ENCODE data around the gene TTC39C.

Gene TTC39C

GRCh38 chr18:24090876-24091275 is 76.3 kb downstream of the TTC39C start:
- Mint-ChIP-seq H3K27me3 (no peaks in the 10 kb centered on the region), H3K4me3 (no peak overlapping the region), H3K27ac (no peak overlapping the region), H3K4me1 (ENCODE audit: low read depth) (peaks cover 34% of the 10 kb centered on the region), H3K9me3 (no peaks in the 10 kb centered on the region), H3K36me3 (ENCODE audit: low read depth) (peaks cover 83% of the 10 kb centered on the region)
- DNase-seq = no peak

GRCh38 chr18:24094561-24094960 is 80.0 kb downstream of the TTC39C start:
- H3K4me3 Mint-ChIP-seq = no peak overlapping the region
- DNase-seq = no peak
- no peak overlapping the region for H3K27ac Mint-ChIP-seq

GRCh38 chr18:24095976-24096375 is 81.4 kb downstream of the TTC39C start:
- no peak overlapping the region for H3K4me3 Mint-ChIP-seq
- no peak for DNase-seq
- H3K4me1 Mint-ChIP-seq (ENCODE audit: low read depth) = peaks cover 20% of the 10 kb centered on the region
- no peak overlapping the region for H3K27ac Mint-ChIP-seq
- H3K27me3 Mint-ChIP-seq = no peaks in the 10 kb centered on the region
- H3K9me3 Mint-ChIP-seq = peaks cover 4% of the 10 kb centered on the region
- peaks cover 69% of the 10 kb centered on the region for H3K36me3 Mint-ChIP-seq (ENCODE audit: low read depth)

More at GRCh38 chr18:24094561-24094960, 80.0 kb downstream of the TTC39C start:
- Mint-ChIP-seq H3K27me3 (no peaks in the 10 kb centered on the region), H3K36me3 (ENCODE audit: low read depth) (peaks cover 66% of the 10 kb centered on the region), H3K4me1 (ENCODE audit: low read depth) (peaks cover 20% of the 10 kb centered on the region), H3K9me3 (peaks cover 4% of the 10 kb centered on the region)

GRCh38 chr18:24103320-24104021 is 88.9 kb downstream of the TTC39C start:
- no peak for DNase-seq
- Mint-ChIP-seq H3K4me3 (no peak overlapping the region), H3K27me3 (no peaks in the 10 kb centered on the region), H3K9me3 (no peaks in the 10 kb centered on the region), H3K27ac (peak overlapping the region; percentile 5), H3K4me1 (ENCODE audit: low read depth) (peaks cover 16% of the 10 kb centered on the region), H3K36me3 (ENCODE audit: low read depth) (peaks cover 63% of the 10 kb centered on the region)

GRCh38 chr18:24104486-24104885 is 89.9 kb downstream of the TTC39C start:
- Mint-ChIP-seq H3K27ac (peak overlapping the region; percentile 31), H3K4me3 (no peak overlapping the region), H3K4me1 (ENCODE audit: low read depth) (peaks cover 16% of the 10 kb centered on the region), H3K36me3 (ENCODE audit: low read depth) (peaks cover 66% of the 10 kb centered on the region), H3K9me3 (no peaks in the 10 kb centered on the region), H3K27me3 (no peaks in the 10 kb centered on the region)
- DNase-seq = no peak

GRCh38 chr18:24108641-24109040 is 94.1 kb downstream of the TTC39C start:
- Mint-ChIP-seq H3K4me3 (no peak overlapping the region), H3K36me3 (ENCODE audit: low read depth) (peaks cover 45% of the 10 kb centered on the region), H3K4me1 (ENCODE audit: low read depth) (peaks cover 22% of the 10 kb centered on the region), H3K27me3 (no peaks in the 10 kb centered on the region), H3K27ac (no peak overlapping the region), H3K9me3 (no peaks in the 10 kb centered on the region)
- DNase-seq = no peak

- Mint-ChIP-seq H3K36me3 (ENCODE audit: low read depth) (peaks cover 52% of the 10 kb centered on the region), H3K9me3 (no peaks in the 10 kb centered on the region), H3K4me3 (no peak overlapping the region)
Observed at GRCh38 chr18:24111936-24112335, 97.4 kb downstream of the TTC39C start.

GRCh38 chr18:24112464-24112863 is 97.9 kb downstream of the TTC39C start:
- Mint-ChIP-seq H3K36me3 (ENCODE audit: low read depth) (peaks cover 50% of the 10 kb centered on the region), H3K4me3 (no peak overlapping the region), H3K9me3 (no peaks in the 10 kb centered on the region), H3K27ac (peak overlapping the region; percentile 23), H3K27me3 (no peaks in the 10 kb centered on the region), H3K4me1 (ENCODE audit: low read depth) (peaks cover 40% of the 10 kb centered on the region)
- no peak for DNase-seq

More at GRCh38 chr18:24111936-24112335, 97.4 kb downstream of the TTC39C start:
- Mint-ChIP-seq H3K27ac (no peak overlapping the region), H3K4me1 (ENCODE audit: low read depth) (peaks cover 40% of the 10 kb centered on the region), H3K27me3 (no peaks in the 10 kb centered on the region)
- DNase-seq = no peak

- H3K4me3 Mint-ChIP-seq = no peak overlapping the region
- H3K27me3 Mint-ChIP-seq = no peaks in the 10 kb centered on the region
- no peak for DNase-seq
- H3K9me3 Mint-ChIP-seq = no peaks in the 10 kb centered on the region
- peaks cover 40% of the 10 kb centered on the region for H3K4me1 Mint-ChIP-seq (ENCODE audit: low read depth)
- peak overlapping the region; percentile 65 for H3K27ac Mint-ChIP-seq
- peaks cover 51% of the 10 kb centered on the region for H3K36me3 Mint-ChIP-seq (ENCODE audit: low read depth)
Observed at GRCh38 chr18:24112874-24113615, 98.5 kb downstream of the TTC39C start.

- Mint-ChIP-seq H3K4me1 (ENCODE audit: low read depth) (peaks cover 40% of the 10 kb centered on the region), H3K27me3 (no peaks in the 10 kb centered on the region), H3K9me3 (no peaks in the 10 kb centered on the region), H3K27ac (peak overlapping the region; percentile 72), H3K36me3 (ENCODE audit: low read depth) (peaks cover 64% of the 10 kb centered on the region), H3K4me3 (no peak overlapping the region)
- no peak for DNase-seq
Observed at GRCh38 chr18:24114924-24115549, 100.5 kb downstream of the TTC39C start.

GRCh38 chr18:24115628-24116027 is 101.1 kb downstream of the TTC39C start:
- peak overlapping the region; percentile 72 for H3K27ac Mint-ChIP-seq
- no peaks in the 10 kb centered on the region for H3K27me3 Mint-ChIP-seq
- no peaks in the 10 kb centered on the region for H3K9me3 Mint-ChIP-seq
- peaks cover 69% of the 10 kb centered on the region for H3K36me3 Mint-ChIP-seq (ENCODE audit: low read depth)
- peaks cover 40% of the 10 kb centered on the region for H3K4me1 Mint-ChIP-seq (ENCODE audit: low read depth)
- H3K4me3 Mint-ChIP-seq = no peak overlapping the region
- DNase-seq = no peak

- H3K27me3 Mint-ChIP-seq = no peaks in the 10 kb centered on the region
- H3K9me3 Mint-ChIP-seq = no peaks in the 10 kb centered on the region
- peak; percentile 79 for DNase-seq
- no peak overlapping the region for H3K27ac Mint-ChIP-seq
- no peak overlapping the region for H3K4me3 Mint-ChIP-seq
- H3K36me3 Mint-ChIP-seq (ENCODE audit: low read depth) = peaks cover 85% of the 10 kb centered on the region
- peaks cover 21% of the 10 kb centered on the region for H3K4me1 Mint-ChIP-seq (ENCODE audit: low read depth)
Observed at GRCh38 chr18:24118750-24119577, 104.4 kb downstream of the TTC39C start.

- Mint-ChIP-seq H3K27ac (no peak overlapping the region), H3K4me3 (no peak overlapping the region), H3K9me3 (no peaks in the 10 kb centered on the region), H3K4me1 (ENCODE audit: low read depth) (peaks cover 4% of the 10 kb centered on the region), H3K36me3 (ENCODE audit: low read depth) (peaks cover 85% of the 10 kb centered on the region), H3K27me3 (no peaks in the 10 kb centered on the region)
- no peak for DNase-seq
Observed at GRCh38 chr18:24120676-24121075, 106.1 kb downstream of the TTC39C start.

GRCh38 chr18:24121625-24122024 is 107.1 kb downstream of the TTC39C start:
- no peak overlapping the region for H3K27ac Mint-ChIP-seq
- DNase-seq = no peak
- H3K36me3 Mint-ChIP-seq (ENCODE audit: low read depth) = peaks cover 84% of the 10 kb centered on the region
- no peaks in the 10 kb centered on the region for H3K4me1 Mint-ChIP-seq (ENCODE audit: low read depth)
- H3K9me3 Mint-ChIP-seq = no peaks in the 10 kb centered on the region
- H3K4me3 Mint-ChIP-seq = no peak overlapping the region
- H3K27me3 Mint-ChIP-seq = no peaks in the 10 kb centered on the region
